ENCODE measurements around the gene DNAH3.
A peak's percentile ranks its signal among the peaks of the same experiment; 100 is the strongest.

The DNAH3 gene

GRCh38 chr16:20916942-20917341 is 233.7 kb downstream of the DNAH3 start:
- no peak for DNase-seq
- intact Hi-C loops (cut with DNase I): no loop called here

GRCh38 chr16:20916289-20916688 is 234.4 kb downstream of the DNAH3 start:
- intact Hi-C loops (cut with DNase I): no loop called here
- DNase-seq: no peak

GRCh38 chr16:20911361-20911760 is 239.3 kb downstream of the DNAH3 start:
- intact Hi-C loops (cut with DNase I): no loop called here
- DNase-seq: no peak

- no peak for DNase-seq
- intact Hi-C loops (cut with DNase I): no loop called here
Measured at GRCh38 chr16:20910781-20911321, 239.8 kb downstream of the DNAH3 start.

- DNase-seq: no peak
- intact Hi-C loops (cut with DNase I): no loop called here
Measured at GRCh38 chr16:20906341-20907255, 244.0 kb downstream of the DNAH3 start.

GRCh38 chr16:20905576-20905975 is 245.1 kb downstream of the DNAH3 start:
- DNase-seq: no peak
- intact Hi-C loops (cut with DNase I): no loop called here

- intact Hi-C loops (cut with DNase I): loop anchor here (5.0 kb wide), 2 partner anchors 52 to 97 kb away; partner anchors contain the start of genes ERI2 and REXO5
- DNase-seq: no peak
Measured at GRCh38 chr16:20904507-20905081, 246.1 kb downstream of the DNAH3 start.

- no peak for DNase-seq
Measured at GRCh38 chr16:20903899-20904506, 246.6 kb downstream of the DNAH3 start.

GRCh38 chr16:20903116-20903898 is 247.3 kb downstream of the DNAH3 start:
- intact Hi-C loops (cut with DNase I): loop anchor here (5.0 kb wide), 2 partner anchors 51 to 96 kb away; partner anchors contain the start of genes ERI2 and REXO5
- DNase-seq: no peak

More at GRCh38 chr16:20903899-20904506, 246.6 kb downstream of the DNAH3 start:
- intact Hi-C loops (cut with DNase I): loop anchor here (5.0 kb wide), 2 partner anchors 52 to 97 kb away; partner anchors contain the start of genes ERI2 and REXO5

- DNase-seq: no peak
- intact Hi-C loops (cut with DNase I): loop anchor here (5.0 kb wide), 2 partner anchors 50 to 95 kb away; partner anchors contain the start of genes ERI2 and REXO5
Measured at GRCh38 chr16:20902426-20902825, 248.2 kb downstream of the DNAH3 start.

- peak in 8 of 10 donors; percentile 5 to 88 (median 30) for DNase-seq
- intact Hi-C loops (cut with DNase I): loop anchor here (5.0 kb wide), 2 partner anchors 49 to 94 kb away; partner anchors contain the start of genes ERI2 and REXO5
Measured at GRCh38 chr16:20901436-20902112, 249.1 kb downstream of the DNAH3 start.

- peak in 1 of 10 donors; percentile 22 for DNase-seq
- intact Hi-C loops (cut with DNase I): loop anchor here (5.0 kb wide), 2 partner anchors 49 to 94 kb away; partner anchors contain the start of genes ERI2 and REXO5
Measured at GRCh38 chr16:20901068-20901435, 249.6 kb downstream of the DNAH3 start.

- peak; percentile 91 to 99 (median 94) for DNase-seq
- intact Hi-C loops (cut with DNase I): loop anchor here (5.0 kb wide), 2 partner anchors 48 to 93 kb away; partner anchors contain the start of genes ERI2 and REXO5
Measured at GRCh38 chr16:20900299-20901067, 250.2 kb downstream of the DNAH3 start, which contains the start of the genes DCUN1D3 and LYRM1. DCUN1D3 (minus strand) TSS chr16:20900358; CDS start chr16:20862538, 37,820 bp downstream. LYRM1 (plus strand) TSS chr16:20900771; CDS start chr16:20915556, 14,785 bp downstream.

- DNase-seq: peak in 5 of 10 donors; percentile 6 to 87 (median 13)
- intact Hi-C loops (cut with DNase I): loop anchor here (5.0 kb wide), 2 partner anchors 47 to 92 kb away; partner anchors contain the start of genes ERI2 and REXO5
Measured at GRCh38 chr16:20899477-20900298, 251.0 kb downstream of the DNAH3 start.

- DNase-seq: no peak
- intact Hi-C loops (cut with DNase I): no loop called here
Measured at GRCh38 chr16:20899071-20899470, 251.6 kb downstream of the DNAH3 start.

GRCh38 chr16:20897922-20898321 is 252.7 kb downstream of the DNAH3 start:
- no peak for DNase-seq
- intact Hi-C loops (cut with DNase I): no loop called here

GRCh38 chr16:20897253-20897897 is 253.3 kb downstream of the DNAH3 start:
- intact Hi-C loops (cut with DNase I): no loop called here

More at GRCh38 chr16:20897253-20897897, 253.3 kb downstream of the DNAH3 start:
- no peak for DNase-seq
